ENCODE results near the gene TNFAIP3.

Gene TNFAIP3

DNA sequence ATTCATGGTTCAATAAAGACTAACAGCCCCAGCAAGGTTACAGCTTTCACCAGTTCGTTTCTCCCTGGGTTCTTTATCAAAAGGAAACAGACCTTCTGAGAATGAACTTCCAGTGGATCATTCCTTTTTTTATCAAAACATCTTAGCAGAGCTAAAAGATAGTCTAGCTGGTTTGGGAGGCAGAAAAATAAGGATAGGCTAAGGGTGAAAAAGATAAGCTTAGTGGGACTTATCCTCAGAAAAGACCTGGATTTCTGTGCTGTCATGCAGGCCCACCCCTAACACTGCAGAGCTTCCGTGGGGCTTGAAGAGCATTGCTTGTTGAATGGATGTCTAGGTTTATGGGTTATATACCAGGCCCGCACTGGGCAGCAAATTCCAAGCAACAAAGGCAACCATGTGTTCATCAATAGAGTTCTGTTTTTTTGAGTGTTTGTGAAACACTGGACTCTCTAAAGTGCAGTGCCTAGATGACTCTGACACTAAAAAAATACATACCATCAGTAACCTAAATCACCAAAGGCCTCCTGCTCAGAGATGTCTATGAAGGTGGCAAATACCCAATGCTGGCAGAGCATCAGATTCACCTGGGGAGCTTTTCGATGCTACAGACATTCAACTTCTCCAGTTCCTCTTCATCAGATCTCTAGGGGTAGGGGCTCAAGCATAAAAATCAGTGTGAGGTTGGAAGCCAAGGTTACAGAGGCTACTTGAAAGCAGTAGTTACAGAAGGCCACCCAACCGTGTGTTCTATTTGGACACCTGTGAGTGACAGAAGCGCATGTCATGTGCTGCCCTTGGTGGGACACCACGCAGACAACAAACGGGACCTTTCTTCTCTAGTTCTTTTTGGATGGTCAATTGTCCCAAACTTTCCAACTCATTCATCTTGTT, 53.0 kb downstream of the TNFAIP3 start:
- no peak overlapping the region for H3K4me3 ChIP-seq (ENCODE audit: low read depth, low read length)

DNA sequence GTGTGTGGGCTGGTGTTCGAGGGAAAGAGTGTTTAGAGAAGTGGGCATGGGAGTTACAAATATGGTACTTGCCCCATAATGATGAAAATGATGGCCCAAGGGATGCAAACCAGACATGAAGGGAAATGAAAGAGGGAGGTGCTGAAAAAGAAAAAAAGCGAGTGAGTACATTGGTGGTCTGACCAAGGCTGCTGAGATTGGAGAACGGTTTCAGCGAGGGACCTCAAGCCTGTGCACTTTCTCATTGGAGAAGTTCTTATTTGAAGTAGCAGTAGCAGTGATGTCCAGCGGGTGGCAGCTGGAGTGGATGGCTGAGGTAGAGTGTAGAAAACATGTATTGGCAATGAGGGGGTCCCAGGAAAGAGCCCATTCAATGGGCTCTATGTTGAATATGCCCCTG, 54.8 kb downstream of the TNFAIP3 start:
- H3K4me3 ChIP-seq (ENCODE audit: low read depth, low read length) = no peak overlapping the region

DNA sequence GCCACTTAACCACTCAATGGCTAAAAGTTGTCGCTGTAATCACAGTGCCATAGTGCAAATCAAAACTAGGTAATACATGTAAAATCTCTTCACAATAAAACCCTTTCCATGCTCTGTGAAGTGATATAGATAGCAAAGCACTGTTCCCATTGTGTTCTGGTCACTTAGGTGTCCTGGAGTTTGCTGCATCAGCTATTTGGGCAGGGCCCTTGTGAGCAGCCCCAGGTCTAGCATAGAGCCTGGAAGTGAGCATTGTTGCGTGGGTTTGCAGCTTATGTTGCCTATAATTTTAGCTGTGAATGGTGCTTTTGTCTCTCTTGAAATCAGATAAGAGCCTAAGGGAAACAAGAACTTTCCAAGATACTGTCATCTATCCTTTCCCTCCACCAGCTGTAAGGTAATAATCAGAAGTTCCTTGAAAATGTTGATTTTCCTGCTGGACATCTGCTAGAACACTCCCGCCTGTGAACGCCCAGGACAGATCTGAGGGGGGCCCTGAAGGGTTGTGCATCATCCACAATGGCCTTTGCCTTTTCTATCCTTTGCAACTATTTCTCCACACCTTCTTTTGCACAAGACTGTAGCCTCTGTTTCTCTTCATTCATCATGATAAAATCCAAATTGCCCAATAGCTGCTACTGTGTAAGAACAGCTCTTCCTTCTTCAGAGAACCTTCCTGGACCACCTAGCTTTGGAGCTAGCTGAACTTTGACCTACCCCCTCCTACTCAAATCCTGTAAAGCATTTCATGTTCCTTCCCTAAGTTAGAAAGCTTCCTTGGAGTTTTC, 57.0 kb downstream of the TNFAIP3 start:
- H3K4me3 ChIP-seq (ENCODE audit: low read depth, low read length) = no peak overlapping the region

DNA sequence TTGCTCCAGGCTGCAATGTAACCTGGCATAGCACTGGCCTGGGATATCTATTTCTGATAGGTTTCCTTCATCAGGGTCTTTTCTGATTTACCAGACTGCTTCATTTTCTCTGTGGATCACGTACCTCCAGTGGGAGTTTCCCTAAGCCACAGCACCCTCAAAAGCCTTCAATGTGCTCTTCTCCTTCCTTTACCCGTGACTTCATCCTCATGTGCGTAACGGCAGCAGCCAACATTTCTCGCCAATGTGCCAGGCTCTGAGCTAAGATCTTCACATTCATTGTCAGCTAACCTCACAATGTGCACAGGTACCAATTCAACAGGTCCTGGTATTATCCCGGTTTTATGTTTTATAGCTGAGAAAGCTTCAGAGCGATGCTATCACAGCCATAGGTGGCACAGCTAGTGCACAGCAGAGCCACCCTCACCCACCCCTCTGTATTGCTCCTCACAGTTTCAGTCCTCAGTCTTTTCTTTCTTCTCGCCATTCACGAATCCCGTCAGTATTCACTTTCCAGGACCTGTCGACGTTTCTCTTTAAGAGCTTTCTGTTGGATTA, 58.2 kb downstream of the TNFAIP3 start:
- no peak overlapping the region for H3K4me3 ChIP-seq (ENCODE audit: low read depth, low read length)

DNA sequence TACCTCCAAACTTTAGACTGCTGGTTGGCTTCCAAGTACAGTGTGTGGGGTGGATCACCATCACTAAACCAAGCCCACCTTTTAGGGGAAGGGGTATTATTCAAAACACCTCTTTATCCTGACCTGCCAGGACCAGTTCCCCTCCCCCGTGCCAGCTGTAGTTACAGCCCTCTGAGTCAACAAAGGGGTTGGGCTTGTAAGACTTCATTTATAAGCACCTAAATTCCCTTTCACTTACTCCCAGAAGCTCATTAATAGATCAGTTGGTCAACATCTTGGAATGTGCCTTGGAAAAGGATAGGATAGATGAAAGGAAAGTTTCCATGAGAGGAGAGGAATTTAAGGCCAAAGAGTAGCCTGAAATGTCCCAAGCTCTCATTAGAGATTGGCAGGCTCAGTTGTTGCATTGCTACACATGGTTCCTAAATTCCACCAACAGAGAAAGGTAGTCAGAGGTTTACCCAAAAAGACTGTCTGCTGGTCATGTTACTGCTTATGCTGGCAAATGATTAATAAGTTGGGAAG, 59.2 kb downstream of the TNFAIP3 start:
- no peak overlapping the region for H3K4me3 ChIP-seq (ENCODE audit: low read depth, low read length)

DNA sequence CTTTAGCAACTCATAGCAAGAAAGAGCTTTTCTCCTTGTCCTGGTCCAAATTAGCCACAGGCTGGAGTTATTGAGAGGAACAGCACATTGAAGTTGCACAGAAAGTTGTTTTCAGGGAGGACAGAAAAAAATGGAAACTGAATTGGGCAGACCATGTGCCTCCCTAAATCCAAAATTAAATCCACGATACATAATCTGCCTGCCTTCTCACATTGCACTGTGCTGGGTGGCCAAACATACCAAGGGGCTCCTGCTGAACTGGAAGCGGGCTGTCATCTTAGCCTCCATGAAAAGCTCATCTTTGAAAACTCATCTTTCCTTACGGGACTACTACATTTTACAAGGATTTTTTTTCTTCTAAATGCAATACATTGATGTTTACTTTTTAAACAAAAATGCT, 59.9 kb downstream of the TNFAIP3 start:
- no peak overlapping the region for H3K4me3 ChIP-seq (ENCODE audit: low read depth, low read length)

DNA sequence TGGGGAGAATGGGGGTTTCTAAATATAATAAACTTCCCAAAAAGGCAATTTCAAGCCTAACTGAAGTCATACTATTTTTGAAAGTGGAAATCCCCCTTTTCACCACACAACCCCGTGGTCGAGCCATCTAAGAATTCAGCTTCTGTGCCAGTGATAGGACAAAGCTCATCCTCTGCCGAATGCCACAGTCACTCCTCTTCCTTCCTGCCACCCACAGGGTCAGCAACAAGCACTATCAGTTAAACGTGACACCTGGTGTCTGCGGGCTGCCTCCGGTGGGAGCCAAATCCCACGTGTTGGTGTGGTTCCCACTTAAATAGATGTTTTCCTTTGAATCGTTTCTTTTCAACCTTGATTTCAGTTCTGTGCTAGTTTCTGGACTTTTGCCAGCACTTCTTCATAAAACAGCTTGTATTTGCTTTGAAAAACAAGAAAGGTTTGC, 60.7 kb downstream of the TNFAIP3 start:
- no peak overlapping the region for H3K4me3 ChIP-seq (ENCODE audit: low read depth, low read length)

DNA sequence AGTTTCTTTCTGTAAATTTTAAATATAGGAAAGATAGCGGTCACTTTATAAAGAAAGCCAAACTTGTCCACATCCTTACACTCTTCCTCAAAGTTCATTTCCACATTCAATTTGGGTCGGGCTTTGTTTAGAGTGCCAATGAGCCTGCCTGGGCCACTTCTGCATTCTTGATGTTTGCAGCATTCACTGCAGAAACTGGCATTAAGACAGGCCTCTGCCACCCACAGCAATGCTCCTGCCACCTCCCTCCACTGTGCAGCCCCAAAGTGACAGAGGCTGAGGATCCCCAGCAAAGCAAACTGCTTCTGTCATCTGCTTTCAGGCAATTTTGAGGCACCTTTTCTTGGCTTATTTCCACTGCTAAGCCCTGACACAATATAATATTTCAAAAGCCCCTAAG, 61.2 kb downstream of the TNFAIP3 start:
- H3K4me3 ChIP-seq (ENCODE audit: low read depth, low read length) = no peak overlapping the region

DNA sequence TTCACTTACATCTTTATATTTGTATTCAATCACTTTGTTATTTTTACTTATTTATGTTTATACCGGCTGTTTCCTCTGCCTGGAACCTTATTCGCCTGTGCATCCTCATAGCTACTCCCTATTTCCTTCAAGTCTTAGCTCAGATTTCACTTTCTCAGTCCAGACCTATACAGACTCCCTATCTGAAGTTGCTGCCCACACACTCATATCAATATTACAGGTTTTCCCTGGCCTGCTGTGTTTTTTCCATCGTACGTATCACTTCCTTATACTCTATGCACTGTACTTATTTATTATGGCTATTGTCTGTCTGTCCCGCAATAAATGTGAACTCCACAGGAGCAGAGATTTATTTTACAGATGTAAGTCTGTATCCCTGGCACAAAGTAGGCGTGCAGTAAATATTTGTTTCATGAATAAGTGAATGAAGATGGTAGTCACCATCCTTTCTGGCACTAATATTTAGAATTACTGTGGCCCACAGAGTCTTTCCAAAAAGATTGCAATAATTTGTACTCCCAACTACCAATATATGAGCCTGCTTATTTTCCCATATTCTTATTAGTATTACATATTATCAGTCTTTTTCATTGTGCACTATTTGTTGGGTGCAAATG, 64.9 kb downstream of the TNFAIP3 start:
- H3K4me3 ChIP-seq (ENCODE audit: low read depth, low read length) = no peak overlapping the region
